Loucy (cell line): ENCODE data around the gene MRFAP1.

Experiments
- EZH2phosphoT487 ChIP-seq: fragments of 200-600 bp; IDR thresholded peaks from 2 replicates; pipeline ENCODE4 v1.6.1; 2018; ENCODE audit warnings: antibody characterized with exemption, mild to moderate bottlenecking, moderate library complexity, borderline replicate concordance
- TF ChIP-seq, protein P1 (sequence below): fragments of 200-600 bp; sonication (generic); conservative IDR thresholded peaks from 2 replicates; pipeline ENCODE4 v1.5.1; 2014; ENCODE audit warnings: mild to moderate bottlenecking, antibody characterized with exemption, low read length

DNA sequence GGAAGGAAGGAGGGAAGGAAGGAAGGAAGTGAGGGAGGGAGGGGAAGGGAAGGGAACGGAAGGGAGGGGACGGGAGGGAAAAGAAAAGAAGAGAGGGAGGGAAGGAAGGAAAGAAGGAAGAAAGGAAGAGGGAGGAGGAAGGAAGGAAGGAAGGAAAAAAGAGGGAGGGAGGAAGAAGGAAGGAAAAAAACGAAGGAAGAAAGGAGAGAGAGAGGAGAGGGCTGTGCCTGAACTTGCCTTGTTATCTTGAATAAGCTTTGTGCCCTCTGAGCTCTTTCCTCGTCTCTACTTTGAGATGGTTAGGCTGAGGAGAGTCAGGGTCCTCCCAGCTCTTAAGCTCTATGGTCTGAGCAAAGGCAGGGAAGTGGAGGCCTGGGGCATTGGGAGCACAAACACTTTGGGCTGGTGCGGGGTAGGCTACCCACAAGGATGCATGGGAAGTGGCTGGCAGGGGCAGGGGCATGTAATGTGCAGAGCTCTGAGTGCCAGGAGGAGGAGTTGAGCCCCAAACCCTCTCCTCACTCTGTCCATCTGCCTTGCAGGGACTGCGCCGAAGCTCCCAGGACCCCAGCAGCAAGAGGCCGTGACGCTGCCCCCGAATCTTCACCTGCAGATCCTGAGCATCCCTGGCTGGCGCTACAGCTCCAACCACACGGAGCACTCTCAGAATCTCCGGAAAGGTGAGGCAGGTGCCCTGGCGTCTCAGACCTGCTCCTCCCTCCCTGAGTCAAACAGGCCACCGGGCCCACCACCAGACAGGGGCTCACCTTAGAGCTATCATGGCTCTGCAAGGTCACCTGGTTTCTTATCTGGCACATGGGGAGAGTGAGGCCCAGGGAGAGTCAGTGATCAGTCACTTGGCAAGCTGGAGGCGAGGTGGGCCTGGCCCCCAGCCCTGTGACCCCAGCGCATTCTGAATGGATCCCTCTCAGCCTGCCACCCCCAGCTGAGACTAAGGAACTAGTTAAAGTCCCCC is 26.5 kb upstream of the MRFAP1 start:
- TF ChIP-seq, protein P1, sequence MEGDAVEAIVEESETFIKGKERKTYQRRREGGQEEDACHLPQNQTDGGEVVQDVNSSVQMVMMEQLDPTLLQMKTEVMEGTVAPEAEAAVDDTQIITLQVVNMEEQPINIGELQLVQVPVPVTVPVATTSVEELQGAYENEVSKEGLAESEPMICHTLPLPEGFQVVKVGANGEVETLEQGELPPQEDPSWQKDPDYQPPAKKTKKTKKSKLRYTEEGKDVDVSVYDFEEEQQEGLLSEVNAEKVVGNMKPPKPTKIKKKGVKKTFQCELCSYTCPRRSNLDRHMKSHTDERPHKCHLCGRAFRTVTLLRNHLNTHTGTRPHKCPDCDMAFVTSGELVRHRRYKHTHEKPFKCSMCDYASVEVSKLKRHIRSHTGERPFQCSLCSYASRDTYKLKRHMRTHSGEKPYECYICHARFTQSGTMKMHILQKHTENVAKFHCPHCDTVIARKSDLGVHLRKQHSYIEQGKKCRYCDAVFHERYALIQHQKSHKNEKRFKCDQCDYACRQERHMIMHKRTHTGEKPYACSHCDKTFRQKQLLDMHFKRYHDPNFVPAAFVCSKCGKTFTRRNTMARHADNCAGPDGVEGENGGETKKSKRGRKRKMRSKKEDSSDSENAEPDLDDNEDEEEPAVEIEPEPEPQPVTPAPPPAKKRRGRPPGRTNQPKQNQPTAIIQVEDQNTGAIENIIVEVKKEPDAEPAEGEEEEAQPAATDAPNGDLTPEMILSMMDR, result no peak
- TF ChIP-seq EZH2phosphoT487, result no peak
